Spleen (tissue), 11 donors: ENCODE data around the gene DNAJC15. TPM values are rescaled to one million over a fixed set of nuclear protein-coding genes. Genes with fewer than 3 reads are reported as not detected.
A peak's percentile ranks its signal among the peaks of the same experiment; 100 is the strongest.

Experiments used
- DNase-seq: peaks from one replicate; pipeline ENCODE4 v3.0.0-alpha.2; 2020
- H3K27ac ChIP-seq, 8 donors: fragments of 200-600 bp; sonication (generic) in 7 of 8; 1 replicate in 4 of 8; 2 replicates in 4 of 8; pipeline versions ENCODE4 v1.5.0 to v1.8.0; 2016 to 2021; ENCODE audit warnings: inconsistent platforms in 4 of 8, mild to moderate bottlenecking in 4 of 8, moderate library complexity in 1 of 8
- H3K27me3 ChIP-seq, 7 donors: fragments of 200-600 bp; sonication (generic) in 6 of 7; replicated peaks in 1 of 7; 1 replicate in 4 of 7; 2 replicates in 3 of 7; pipeline versions ENCODE4 v1.5.0 to v1.8.0; 2016 to 2021; ENCODE audit warnings: inconsistent platforms in 3 of 7, mild to moderate bottlenecking in 1 of 7
- H3K36me3 ChIP-seq, 6 donors: fragments of 200-600 bp; sonication (generic) in 5 of 6; 1 replicate in 4 of 6; 2 replicates in 2 of 6; pipeline versions ENCODE4 v1.5.0 to v1.8.0; 2016 to 2021; ENCODE audit warnings: inconsistent platforms in 2 of 6
- H3K4me1 ChIP-seq, 6 donors: fragments of 200-600 bp; sonication (generic) in 5 of 6; 1 replicate in 3 of 6; 2 replicates in 3 of 6; pipeline versions ENCODE4 v1.5.0 to v1.8.0; 2016 to 2021; ENCODE audit warnings: inconsistent platforms in 3 of 6
- H3K4me3 ChIP-seq, 8 donors: fragments of 200-600 bp; sonication (generic) in 7 of 8; 1 replicate in 4 of 8; 2 replicates in 4 of 8; pipeline versions ENCODE4 v1.5.0 to v1.8.0; 2016 to 2021; ENCODE audit warnings: inconsistent platforms in 4 of 8, mild to moderate bottlenecking in 4 of 8, moderate library complexity in 2 of 8
- H3K9me3 ChIP-seq, 8 donors: fragments of 200-600 bp; sonication (generic) in 7 of 8; 1 replicate in 4 of 8; 2 replicates in 4 of 8; pipeline versions ENCODE4 v1.5.0 to v1.8.0; 2016 to 2021; ENCODE audit warnings: inconsistent platforms in 4 of 8
- POLR2A ChIP-seq, 3 donors: fragments of 450-650 bp; IDR thresholded peaks; one replicate each; pipeline ENCODE4 v1.5.1; 2017; ENCODE audit warnings: antibody characterized with exemption in 3 of 3, mild to moderate bottlenecking in 1 of 3
- POLR2AphosphoS5 ChIP-seq, 3 donors: sonication (generic); formaldehyde crosslinking; IDR thresholded peaks; one replicate each; pipeline ENCODE4 v1.5.1; 2017; ENCODE audit warnings: antibody characterized with exemption in 3 of 3
- WGBS, 5 donors: extraction: QIAGEN DNeasy Blood & Tissue Kit in 3 of 5; methylation state at CpG; one replicate each; pipeline versions ENCODE4 v1.1.5 to v1.1.7; 2013 to 2018; 5-methylcytosine and 5-hydroxymethylcytosine counted together
- intact Hi-C: fragments of 100-400 bp; cut with DNase I; formaldehyde crosslinking; loops from one replicate; pipeline ENCODE4 v1.15.0; 2023; ENCODE audit warnings: low total_unique reads
- polyA plus RNA-seq, 3 donors: library from polyadenylated mRNA; stranded (reverse); fragments of 200-250 nt; gene quantifications; one replicate each; pipeline ENCODE4 v1.2.1, GENCODE V29; 2013
- total RNA-seq, 7 donors: library from RNA; depleted of rRNA in 3 of 7; stranded (reverse); fragments of >200 nt in 3 of 7; fragmentation: NEBNext Ultra II Directional in 4 of 7; extraction: Animal tissue kit (Norgen Biotek cat#: 25700) in 4 of 7; gene quantifications; one replicate each; pipeline versions ENCODE4 v1.1.0 to v1.2.1, GENCODE V29; 2016 to 2021
- TF ChIP-seq, protein P1 (sequence below), 11 experiments: fragments of 200-600 bp in 7 of 11; fragments of 450-650 bp in 4 of 11; sonication (generic) in 4 of 11; IDR thresholded peaks in 8 of 11; conservative IDR thresholded peaks in 3 of 11; 1 replicate in 7 of 11; 2 replicates in 4 of 11; pipeline versions ENCODE4 v1.4.0 to v1.8.0; 2016 to 2021; ENCODE audit warnings: antibody characterized with exemption in 11 of 11, inconsistent platforms in 4 of 11, mild to moderate bottlenecking in 1 of 11
- donor health status: healthy with polysubstance abuse.
- donor health status: DM: no; HTN: no; CAD: no; lungs with moderate emphysema.
- donor health status: DM: no; HTN: no; CAD: no.
- donor health status: Bipolar disorder and iron deficiency.
- donor health status: healthy.
- donor health status: DM: no; HTN: no; CAD: no.
- donor health status: DM: yes; HTN: yes; CAD: no.

The DNAJC15 gene
- total and polyA plus RNA-seq, 10 donors, result 6.7 to 17.4 (median 11.8) TPM

DNA sequence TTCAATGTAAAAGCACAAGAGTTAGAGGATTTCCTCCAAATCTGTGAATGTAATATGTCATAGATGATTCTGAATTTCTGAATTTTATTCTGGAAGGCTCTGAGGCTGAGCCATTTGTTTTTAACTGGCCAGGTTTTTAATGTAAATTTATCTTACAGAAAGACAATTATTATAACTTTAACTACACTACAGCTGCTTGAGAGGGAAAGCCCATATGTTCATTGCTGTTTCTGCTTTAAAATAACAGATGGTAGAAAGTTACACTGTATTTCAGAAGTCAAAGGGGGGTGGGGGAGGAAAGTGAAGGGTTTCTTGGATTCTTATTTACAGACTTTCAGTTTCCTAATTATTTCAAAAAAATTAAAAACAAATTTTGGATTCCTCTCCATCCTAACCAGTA, 62.8 kb downstream of the DNAJC15 start:
- DNase-seq, result no peak
- H3K27ac ChIP-seq, result no peak overlapping the region
- H3K36me3 ChIP-seq, result peaks cover 0 to 9% (median 0%) of the 10 kb centered on the region in 6 donors
- no peak for TF ChIP-seq POLR2A (IDR thresholded peaks at IDR 0.05)
- TF ChIP-seq, protein P1, sequence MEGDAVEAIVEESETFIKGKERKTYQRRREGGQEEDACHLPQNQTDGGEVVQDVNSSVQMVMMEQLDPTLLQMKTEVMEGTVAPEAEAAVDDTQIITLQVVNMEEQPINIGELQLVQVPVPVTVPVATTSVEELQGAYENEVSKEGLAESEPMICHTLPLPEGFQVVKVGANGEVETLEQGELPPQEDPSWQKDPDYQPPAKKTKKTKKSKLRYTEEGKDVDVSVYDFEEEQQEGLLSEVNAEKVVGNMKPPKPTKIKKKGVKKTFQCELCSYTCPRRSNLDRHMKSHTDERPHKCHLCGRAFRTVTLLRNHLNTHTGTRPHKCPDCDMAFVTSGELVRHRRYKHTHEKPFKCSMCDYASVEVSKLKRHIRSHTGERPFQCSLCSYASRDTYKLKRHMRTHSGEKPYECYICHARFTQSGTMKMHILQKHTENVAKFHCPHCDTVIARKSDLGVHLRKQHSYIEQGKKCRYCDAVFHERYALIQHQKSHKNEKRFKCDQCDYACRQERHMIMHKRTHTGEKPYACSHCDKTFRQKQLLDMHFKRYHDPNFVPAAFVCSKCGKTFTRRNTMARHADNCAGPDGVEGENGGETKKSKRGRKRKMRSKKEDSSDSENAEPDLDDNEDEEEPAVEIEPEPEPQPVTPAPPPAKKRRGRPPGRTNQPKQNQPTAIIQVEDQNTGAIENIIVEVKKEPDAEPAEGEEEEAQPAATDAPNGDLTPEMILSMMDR (IDR thresholded peaks at IDR 0.05 in 8 of 11, conservative IDR thresholded peaks at IDR 0.05 in 3 of 11), result no peak
- TF ChIP-seq POLR2AphosphoS5 (IDR thresholded peaks at IDR 0.05), result no peak
- H3K27me3 ChIP-seq, result no peaks in the 10 kb centered on the region
- H3K4me1 ChIP-seq, result peaks cover 8 to 36% (median 10%) of the 10 kb centered on the region in 6 donors
- peaks cover 0 to 10% (median 6%) of the 10 kb centered on the region in 8 donors for H3K9me3 ChIP-seq
- intact Hi-C loops, result loop anchor here (5.0 to 10.0 kb wide), 2 partner anchors 111 to 716 kb away; no protein-coding TSS in a partner anchor
- no peak overlapping the region for H3K4me3 ChIP-seq

DNA sequence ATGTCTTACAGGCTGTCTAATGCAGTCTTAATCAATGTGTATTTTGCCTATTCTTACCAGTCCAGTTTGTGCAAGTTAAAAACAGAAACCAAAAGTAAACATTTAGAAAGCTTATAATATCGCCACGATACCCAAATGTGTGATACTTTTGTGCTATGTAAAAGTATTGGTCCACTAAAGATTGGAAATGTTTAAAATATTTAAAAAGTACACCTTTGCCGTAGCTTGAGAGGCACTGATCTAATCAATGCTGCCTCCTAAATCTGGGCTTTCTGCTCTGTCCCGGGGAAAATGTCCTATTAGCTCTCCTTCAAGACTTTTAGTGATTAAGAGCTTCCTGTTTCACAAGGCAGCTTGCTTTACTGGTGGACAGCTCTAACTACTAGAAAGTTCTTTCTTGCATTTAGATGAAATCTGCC, 64.7 kb downstream of the DNAJC15 start:
- Histone ChIP-seq H3K27ac (peak overlapping the region; percentile 61 to 84 (median 77)), H3K36me3 (peaks cover 0 to 9% (median 0%) of the 10 kb centered on the region in 6 donors), H3K27me3 (no peaks in the 10 kb centered on the region), H3K4me1 (peaks cover 8 to 36% (median 10%) of the 10 kb centered on the region in 6 donors), H3K9me3 (peaks cover 0 to 10% (median 6%) of the 10 kb centered on the region in 8 donors), H3K4me3 (peak overlapping the region in 7 of 8 donors; percentile 26 to 65 (median 35))
- intact Hi-C loops, result loop anchor here (5.0 to 10.0 kb wide), 2 partner anchors 113 to 714 kb away; no protein-coding TSS in a partner anchor
- TF ChIP-seq POLR2AphosphoS5 (IDR thresholded peaks at IDR 0.05) (no peak), POLR2A (IDR thresholded peaks at IDR 0.05) (no peak)
- TF ChIP-seq, protein P1 (IDR thresholded peaks at IDR 0.05 in 8 of 11, conservative IDR thresholded peaks at IDR 0.05 in 3 of 11), result no peak
- WGBS, 5 donors, result 18 to 49% (median 24%) methylated on average over 4 of the region's 4 CpGs
- DNase-seq, result no peak

DNA sequence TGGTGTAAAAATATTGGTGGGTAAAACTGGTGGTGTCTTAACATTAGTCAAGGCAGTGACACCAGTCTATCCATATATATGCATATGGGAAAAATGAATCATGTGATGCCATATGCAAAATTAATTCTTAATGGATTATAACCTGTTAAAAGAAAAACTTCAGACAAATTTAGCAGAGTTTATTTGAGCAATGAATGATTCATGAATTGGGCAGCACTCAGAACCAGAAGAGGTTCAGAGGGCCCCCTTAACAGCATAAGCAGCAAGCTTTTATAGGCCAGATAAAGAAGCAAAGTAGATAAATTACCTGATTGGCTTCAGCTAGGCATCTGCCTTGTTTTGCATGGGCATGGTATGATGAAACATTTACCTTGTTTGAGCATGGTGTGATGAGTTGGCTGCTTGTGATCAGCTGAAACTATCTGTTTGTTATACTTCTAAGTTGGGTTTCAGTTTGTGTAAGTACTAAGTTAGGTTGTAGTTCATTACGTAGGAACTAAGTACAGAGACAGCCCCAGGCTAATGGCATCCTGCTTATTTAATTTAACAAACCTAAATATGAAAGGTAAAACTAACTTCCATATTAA, 66.6 kb downstream of the DNAJC15 start:
- H3K27ac ChIP-seq, result no peak overlapping the region
- peaks cover 0 to 9% (median 0%) of the 10 kb centered on the region in 6 donors for H3K36me3 ChIP-seq
- H3K4me1 ChIP-seq, result peaks cover 8 to 41% (median 12%) of the 10 kb centered on the region in 6 donors
- intact Hi-C loops, result loop anchor here (5.0 to 10.0 kb wide), 2 partner anchors 115 to 712 kb away; no protein-coding TSS in a partner anchor
- peaks cover 0 to 10% (median 6%) of the 10 kb centered on the region in 8 donors for H3K9me3 ChIP-seq
- no peak for TF ChIP-seq POLR2A (IDR thresholded peaks at IDR 0.05)
- TF ChIP-seq, protein P1 (IDR thresholded peaks at IDR 0.05 in 8 of 11, conservative IDR thresholded peaks at IDR 0.05 in 3 of 11), result no peak
- no peak for TF ChIP-seq POLR2AphosphoS5 (IDR thresholded peaks at IDR 0.05)
- no peak for DNase-seq
- WGBS, 5 donors, result 82 to 95% (median 89%) methylated on average over 1 of the region's 1 CpG
- no peak overlapping the region for H3K4me3 ChIP-seq
- H3K27me3 ChIP-seq, result no peaks in the 10 kb centered on the region

DNA sequence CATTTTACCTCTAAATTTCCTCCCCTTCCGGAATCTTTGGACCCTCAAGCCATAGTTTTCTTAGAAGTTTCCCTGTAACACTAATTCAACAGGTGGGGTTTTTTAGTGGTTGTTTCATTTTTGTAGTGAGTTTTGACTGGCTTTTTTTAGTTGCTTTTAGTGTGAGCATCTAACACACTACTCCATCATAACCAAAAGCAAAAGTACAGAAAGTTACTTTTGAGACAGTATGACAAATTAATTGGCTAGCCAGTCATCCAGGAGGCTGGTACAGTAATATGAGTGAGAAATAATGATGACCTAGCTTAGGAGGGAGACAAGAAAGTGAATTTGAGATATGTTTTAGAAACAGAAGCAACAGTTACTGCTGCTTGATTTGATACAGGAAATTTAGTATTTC, 71.5 kb downstream of the DNAJC15 start:
- intact Hi-C loops, result no loop called here
- TF ChIP-seq POLR2AphosphoS5 (IDR thresholded peaks at IDR 0.05) (no peak), POLR2A (IDR thresholded peaks at IDR 0.05) (no peak)
- TF ChIP-seq, protein P1 (IDR thresholded peaks at IDR 0.05 in 8 of 11, conservative IDR thresholded peaks at IDR 0.05 in 3 of 11), result no peak
- Histone ChIP-seq H3K27ac (no peak overlapping the region), H3K9me3 (peaks cover 0 to 4% (median 2%) of the 10 kb centered on the region in 8 donors), H3K4me1 (peaks cover 0 to 19% (median 4%) of the 10 kb centered on the region in 6 donors), H3K27me3 (no peaks in the 10 kb centered on the region), H3K4me3 (no peak overlapping the region), H3K36me3 (peaks cover 0 to 3% (median 0%) of the 10 kb centered on the region in 6 donors)
- WGBS, 5 donors, result 71 to 90% (median 79%) methylated on average over 1 of the region's 1 CpG
- no peak for DNase-seq
